Measurements from ENCODE around the gene TRAF4.
"Not testable (repeated sequence)": the region's sequence is repeated elsewhere in the genome, so short reads cannot be mapped to it uniquely, and the experiment has no call there.

TRAF4 gene

GRCh38 chr17:28749516-28750177, 5.8 kb downstream of the TRAF4 start:
- DNase-seq: no peak

GRCh38 chr17:28750178-28751047, 6.6 kb downstream of the TRAF4 start:
- peak; percentile 81 for DNase-seq

GRCh38 chr17:28751600-28752366, 8.0 kb downstream of the TRAF4 start:
- no peak for DNase-seq

GRCh38 chr17:28755486-28755885, 11.7 kb downstream of the TRAF4 start:
- no peak for DNase-seq

GRCh38 chr17:28756049-28756804, 12.4 kb downstream of the TRAF4 start:
- no peak for DNase-seq

GRCh38 chr17:28758411-28759121, 14.8 kb downstream of the TRAF4 start:
- DNase-seq: no peak

GRCh38 chr17:28759256-28759865, 15.6 kb downstream of the TRAF4 start:
- no peak for DNase-seq

GRCh38 chr17:28760601-28761562, 17.1 kb downstream of the TRAF4 start:
- no peak for DNase-seq

GRCh38 chr17:28763137-28763799, 19.5 kb downstream of the TRAF4 start:
- no peak for DNase-seq

- DNase-seq: peak; percentile 75
Measured at GRCh38 chr17:28763804-28764266, 20.0 kb downstream of the TRAF4 start.

GRCh38 chr17:28765038-28765437, 21.2 kb downstream of the TRAF4 start:
- DNase-seq: no peak

- DNase-seq: no peak
Measured at GRCh38 chr17:28773736-28774135, 29.9 kb downstream of the TRAF4 start.

GRCh38 chr17:28774206-28774605, 30.4 kb downstream of the TRAF4 start:
- DNase-seq: no peak

- DNase-seq: no peak
Measured at GRCh38 chr17:28777178-28777577, 33.4 kb downstream of the TRAF4 start.

- not testable (repeated sequence) for DNase-seq
Measured at GRCh38 chr17:28779601-28780000, 35.8 kb downstream of the TRAF4 start.

GRCh38 chr17:28783161-28783560, 39.4 kb downstream of the TRAF4 start:
- DNase-seq: no peak

GRCh38 chr17:28788100-28788499, 44.3 kb downstream of the TRAF4 start:
- no peak for DNase-seq

- no peak for DNase-seq
Measured at GRCh38 chr17:28792877-28793661, 49.3 kb downstream of the TRAF4 start.

Measured in 8988T (cell line).